ENCODE measurements around the gene ABCA4. TPM values are rescaled to one million over a fixed set of nuclear protein-coding genes. Genes with fewer than 3 reads are reported as not detected.

The ABCA4 gene
- total and polyA plus RNA-seq, 7 donors: 0.03 to 0.32 (median 0.09) TPM; not detected in 2

GRCh38 chr1:93963585-93963984 lies 157.4 kb downstream of the ABCA4 start:
- no peak overlapping the region for H3K27ac ChIP-seq
- TF ChIP-seq CTCF (IDR thresholded peaks at IDR 0.05): no peak
- H3K4me3 ChIP-seq: no peak overlapping the region
- no peaks in the 10 kb centered on the region for H3K9me3 ChIP-seq
- peaks cover 20% of the 10 kb centered on the region for H3K4me1 ChIP-seq
- no peak for DNase-seq
- 76 to 84% (median 78%) methylated on average over 9 of the region's 9 CpGs for WGBS, 3 donors
- no peak for ATAC-seq
- intact Hi-C loops (cut with DNase I): no loop called here
- H3K36me3 ChIP-seq (ENCODE audit: insufficient read depth in 1 of 2, low read depth in 1 of 2): no peaks in the 10 kb centered on the region
- no peaks in the 10 kb centered on the region for H3K27me3 ChIP-seq (ENCODE audit: insufficient read depth in 3 of 3, low read length in 2 of 3)

- ATAC-seq: no peak
- Histone ChIP-seq H3K36me3 (ENCODE audit: insufficient read depth in 1 of 2, low read depth in 1 of 2) (no peaks in the 10 kb centered on the region), H3K4me3 (no peak overlapping the region), H3K9me3 (no peaks in the 10 kb centered on the region), H3K4me1 (peaks cover 8% of the 10 kb centered on the region), H3K27me3 (ENCODE audit: insufficient read depth in 3 of 3, low read length in 2 of 3) (no peaks in the 10 kb centered on the region), H3K27ac (no peak overlapping the region)
- DNase-seq: no peak
- intact Hi-C loops (cut with DNase I): no loop called here
- TF ChIP-seq CTCF (IDR thresholded peaks at IDR 0.05): no peak
- 95 to 97% (median 97%) methylated on average over 3 of the region's 3 CpGs for WGBS, 3 donors
Measured at GRCh38 chr1:93961906-93962305, 159.0 kb downstream of the ABCA4 start.

- H3K4me3 ChIP-seq: no peak overlapping the region
- intact Hi-C loops (cut with DNase I): no loop called here
- DNase-seq (no peak), ATAC-seq (no peak)
- H3K9me3 ChIP-seq: peaks cover under 1% of the 10 kb centered on the region
- WGBS, 3 donors: 82 to 89% (median 83%) methylated on average over 2 of the region's 2 CpGs
- no peak for TF ChIP-seq CTCF (IDR thresholded peaks at IDR 0.05)
- no peaks in the 10 kb centered on the region for H3K27me3 ChIP-seq (ENCODE audit: insufficient read depth in 3 of 3, low read length in 2 of 3)
- H3K4me1 ChIP-seq: peaks cover 5% of the 10 kb centered on the region
- H3K36me3 ChIP-seq (ENCODE audit: insufficient read depth in 1 of 2, low read depth in 1 of 2): no peaks in the 10 kb centered on the region
- no peak overlapping the region for H3K27ac ChIP-seq
Measured at GRCh38 chr1:93961443-93961842, 159.5 kb downstream of the ABCA4 start.

GRCh38 chr1:93960641-93961147 lies 160.3 kb downstream of the ABCA4 start:
- H3K4me3 ChIP-seq: no peak overlapping the region
- ATAC-seq (no peak), DNase-seq (no peak)
- H3K9me3 ChIP-seq: peaks cover 8% of the 10 kb centered on the region
- H3K36me3 ChIP-seq (ENCODE audit: insufficient read depth in 1 of 2, low read depth in 1 of 2): no peaks in the 10 kb centered on the region
- no peak overlapping the region for H3K27ac ChIP-seq
- no peak for TF ChIP-seq CTCF (IDR thresholded peaks at IDR 0.05)
- H3K27me3 ChIP-seq (ENCODE audit: insufficient read depth in 3 of 3, low read length in 2 of 3): no peaks in the 10 kb centered on the region
- 58% methylated on average over 3 of the region's 3 CpGs for WGBS, 3 donors
- intact Hi-C loops (cut with DNase I): no loop called here
- no peaks in the 10 kb centered on the region for H3K4me1 ChIP-seq

- intact Hi-C loops (cut with DNase I): no loop called here
- Histone ChIP-seq H3K27ac (no peak overlapping the region), H3K4me1 (no peaks in the 10 kb centered on the region), H3K36me3 (ENCODE audit: insufficient read depth in 1 of 2, low read depth in 1 of 2) (no peaks in the 10 kb centered on the region), H3K4me3 (no peak overlapping the region), H3K9me3 (peaks cover 12% of the 10 kb centered on the region), H3K27me3 (ENCODE audit: insufficient read depth in 3 of 3, low read length in 2 of 3) (no peaks in the 10 kb centered on the region)
- DNase-seq (no peak), ATAC-seq (no peak)
- WGBS, 3 donors: 66 to 82% (median 78%) methylated on average over 5 of the region's 5 CpGs
- TF ChIP-seq CTCF (IDR thresholded peaks at IDR 0.05): no peak
Measured at GRCh38 chr1:93959413-93959812, 161.5 kb downstream of the ABCA4 start.
